ENCODE measurements around the gene HPGD.

HPGD gene

GRCh38 chr4:174554231-174554728 is 32.0 kb upstream of the HPGD start:
- Histone ChIP-seq H3K27me3 (ENCODE audit: low read length) (no peaks in the 10 kb centered on the region), H3K9me2 (replicated peaks; ENCODE audit: insufficient read depth, low read length) (no peaks in the 10 kb centered on the region), H3K9me3 (ENCODE audit: insufficient read depth, low read length) (no peaks in the 10 kb centered on the region), H3K9ac (ENCODE audit: low read length) (no peak overlapping the region), H3K4me2 (ENCODE audit: low read depth, low read length, poor library complexity, severe bottlenecking) (no peak overlapping the region), H3K4me3 (ENCODE audit: insufficient read depth, low read length, poor library complexity, severe bottlenecking) (no peak overlapping the region), H2AFZ (ENCODE audit: low read depth, low read length, severe bottlenecking) (no peak overlapping the region), H3F3A (ENCODE audit: insufficient read depth) (no peaks in the 10 kb centered on the region), H3K79me2 (ENCODE audit: insufficient read depth, low read length) (no peaks in the 10 kb centered on the region), H4K20me1 (ENCODE audit: low read depth, low read length) (no peaks in the 10 kb centered on the region), H3K27ac (ENCODE audit: low read depth, low read length) (no peak overlapping the region), H3K36me3 (ENCODE audit: low read length) (no peaks in the 10 kb centered on the region)
- TF ChIP-seq EZH2phosphoT487 (conservative IDR thresholded peaks at IDR 0.05; ENCODE audit: low read length) (no peak), CTCF (IDR thresholded peaks at IDR 0.05; ENCODE audit: insufficient read depth, low read length, poor library complexity, severe bottlenecking) (no peak)

- H3F3A ChIP-seq (ENCODE audit: insufficient read depth): no peaks in the 10 kb centered on the region
- H3K4me3 ChIP-seq (ENCODE audit: insufficient read depth, low read length, poor library complexity, severe bottlenecking): no peak overlapping the region
- no peak overlapping the region for H3K9ac ChIP-seq (ENCODE audit: low read length)
- no peaks in the 10 kb centered on the region for H3K9me3 ChIP-seq (ENCODE audit: insufficient read depth, low read length)
- H3K27ac ChIP-seq (ENCODE audit: low read depth, low read length): no peak overlapping the region
- H3K27me3 ChIP-seq (ENCODE audit: low read length): no peaks in the 10 kb centered on the region
- no peak overlapping the region for H3K4me2 ChIP-seq (ENCODE audit: low read depth, low read length, poor library complexity, severe bottlenecking)
- no peaks in the 10 kb centered on the region for H4K20me1 ChIP-seq (ENCODE audit: low read depth, low read length)
- no peaks in the 10 kb centered on the region for H3K9me2 ChIP-seq (replicated peaks; ENCODE audit: insufficient read depth, low read length)
- no peaks in the 10 kb centered on the region for H3K36me3 ChIP-seq (ENCODE audit: low read length)
- TF ChIP-seq CTCF (IDR thresholded peaks at IDR 0.05; ENCODE audit: insufficient read depth, low read length, poor library complexity, severe bottlenecking) (no peak), EZH2phosphoT487 (conservative IDR thresholded peaks at IDR 0.05; ENCODE audit: low read length) (no peak)
- no peak overlapping the region for H2AFZ ChIP-seq (ENCODE audit: low read depth, low read length, severe bottlenecking)
- H3K79me2 ChIP-seq (ENCODE audit: insufficient read depth, low read length): no peaks in the 10 kb centered on the region
These were observed 31.5 kb upstream of the HPGD start for GRCh38 chr4:174553828-174554227.

GRCh38 chr4:174553031-174553430 is 30.7 kb upstream of the HPGD start:
- H3K27ac ChIP-seq (ENCODE audit: low read depth, low read length): no peak overlapping the region

More at GRCh38 chr4:174553031-174553430, 30.7 kb upstream of the HPGD start:
- TF ChIP-seq EZH2phosphoT487 (conservative IDR thresholded peaks at IDR 0.05; ENCODE audit: low read length) (no peak), CTCF (IDR thresholded peaks at IDR 0.05; ENCODE audit: insufficient read depth, low read length, poor library complexity, severe bottlenecking) (no peak)
- Histone ChIP-seq H3F3A (ENCODE audit: insufficient read depth) (no peaks in the 10 kb centered on the region), H3K9me2 (replicated peaks; ENCODE audit: insufficient read depth, low read length) (no peaks in the 10 kb centered on the region), H2AFZ (ENCODE audit: low read depth, low read length, severe bottlenecking) (no peak overlapping the region), H4K20me1 (ENCODE audit: low read depth, low read length) (no peaks in the 10 kb centered on the region), H3K9ac (ENCODE audit: low read length) (no peak overlapping the region), H3K4me3 (ENCODE audit: insufficient read depth, low read length, poor library complexity, severe bottlenecking) (no peak overlapping the region), H3K36me3 (ENCODE audit: low read length) (no peaks in the 10 kb centered on the region), H3K4me2 (ENCODE audit: low read depth, low read length, poor library complexity, severe bottlenecking) (no peak overlapping the region), H3K79me2 (ENCODE audit: insufficient read depth, low read length) (no peaks in the 10 kb centered on the region), H3K9me3 (ENCODE audit: insufficient read depth, low read length) (no peaks in the 10 kb centered on the region), H3K27me3 (ENCODE audit: low read length) (no peaks in the 10 kb centered on the region)

Data from SU-DHL-6 (cell line).